ENCODE data around the gene RGPD5.
"Not testable (repeated sequence)": the region's sequence is repeated elsewhere in the genome, so short reads cannot be mapped to it uniquely, and the experiment has no call there.

- not testable (repeated sequence) for TF ChIP-seq CTCF, POLR2A (IDR thresholded peaks at IDR 0.05)
Measured at GRCh38 chr2:109781147-109781816, 12.8 kb upstream of the RGPD5 start.

All from sigmoid colon (tissue), 3 donors.